Stimulated activated CD8-positive, alpha-beta memory T cell treated with anti-CD3 and anti-CD28 coated beads, Interleukin-15, amount 100 ng/mL, for 1 hour (primary cell): Measurements from ENCODE around the gene ATP13A2.

Source experiments
- DNase-seq: peaks from one replicate; pipeline ENCODE4 v3.0.0-alpha.2; 2020; ENCODE audit warnings: low read depth

The ATP13A2 gene

DNA sequence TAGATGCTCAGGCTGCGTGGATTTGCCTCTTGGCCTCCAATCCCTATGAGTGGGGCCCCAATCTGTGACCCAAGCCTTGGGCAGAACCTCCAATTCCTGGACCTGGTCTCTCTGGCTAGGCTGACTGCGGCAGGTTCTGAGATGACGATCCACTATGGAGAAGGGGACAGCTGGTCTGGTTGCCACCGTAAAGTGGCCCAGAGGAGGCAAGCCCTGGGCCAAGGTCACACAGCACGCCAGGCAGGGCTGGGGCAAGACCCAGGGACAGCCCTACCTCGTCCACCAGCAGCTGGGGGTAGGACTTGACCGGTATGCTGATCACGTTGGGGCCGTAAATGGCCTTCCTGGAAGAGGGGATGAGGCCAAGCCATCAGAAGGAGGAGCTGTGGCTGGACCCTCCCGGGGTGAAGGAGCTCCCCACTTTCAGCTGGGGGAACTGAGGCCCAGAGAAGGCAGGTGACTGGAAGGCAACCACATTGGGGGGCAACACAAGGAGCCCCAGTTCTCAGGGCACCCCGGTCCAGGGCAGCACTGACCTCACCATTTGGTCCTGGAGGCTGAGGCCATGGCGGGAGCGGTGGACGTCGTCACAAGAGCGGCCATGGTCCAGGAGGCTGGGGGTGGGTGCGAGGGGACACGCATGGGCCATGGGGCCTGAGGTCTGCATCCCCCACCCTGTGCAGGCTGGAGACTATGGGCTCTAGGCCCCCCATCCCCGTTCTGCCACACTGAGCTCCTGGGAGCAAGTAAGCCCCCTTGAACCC, 9.8 kb downstream of the ATP13A2 start:
- DNase-seq = no peak

DNA sequence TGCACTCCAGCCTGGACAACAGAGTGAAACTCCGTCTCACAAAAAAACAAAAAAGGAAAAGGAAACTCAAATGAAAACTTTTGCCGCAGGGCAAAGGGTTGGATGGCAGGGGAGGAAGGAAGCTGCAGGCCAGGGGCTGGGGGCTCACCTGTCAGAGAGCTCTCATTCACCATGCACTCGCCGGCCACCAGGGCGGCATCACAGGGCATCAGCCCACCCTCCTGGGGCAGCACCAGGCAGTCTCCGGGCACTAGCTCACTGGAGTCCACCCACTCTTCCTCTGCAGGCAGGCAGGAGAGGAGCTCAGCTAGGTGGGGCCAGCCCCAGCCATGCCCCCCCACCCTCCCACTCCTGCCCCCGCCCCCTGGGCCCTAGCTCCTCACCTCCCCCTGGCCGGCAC, 11.9 kb downstream of the ATP13A2 start:
- DNase-seq = no peak

DNA sequence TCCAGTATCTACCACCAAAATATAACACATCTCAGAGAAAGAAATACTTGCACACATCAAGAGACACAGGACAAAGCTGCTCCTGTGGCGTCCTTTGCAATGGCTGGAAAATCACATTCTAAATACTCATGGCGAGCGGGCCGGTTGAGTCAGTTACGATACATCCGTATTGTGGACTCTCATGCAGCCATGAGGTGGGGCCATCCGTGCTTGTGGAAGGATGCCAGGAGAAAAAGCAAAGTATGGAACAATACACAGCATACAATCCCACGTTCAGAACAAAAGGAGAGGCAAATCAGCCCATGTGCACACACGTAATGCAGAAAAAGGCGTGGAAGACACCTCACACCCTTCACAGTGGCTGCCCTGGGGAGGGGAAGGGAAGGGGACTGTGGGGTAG, 13.1 kb downstream of the ATP13A2 start:
- DNase-seq = no peak

DNA sequence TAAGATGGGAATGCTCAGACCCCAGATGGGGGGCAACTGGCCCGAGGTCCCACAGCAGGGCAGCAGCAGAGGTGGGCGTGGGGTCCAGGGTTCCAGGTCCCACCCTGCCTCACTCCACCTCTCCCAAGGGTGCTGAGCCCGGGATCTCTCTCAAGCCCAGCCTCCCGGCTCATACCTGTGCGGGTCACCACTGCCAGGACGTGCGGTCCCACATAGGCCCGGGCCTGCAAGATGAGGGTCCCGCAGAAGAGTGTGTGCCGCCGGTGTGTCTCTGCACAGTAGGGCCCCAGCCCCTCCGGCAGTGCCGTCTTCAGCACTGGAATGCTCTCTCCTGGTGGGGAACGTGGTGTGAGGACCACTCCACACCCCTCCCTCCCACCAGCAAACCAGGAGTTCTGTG, 14.9 kb downstream of the ATP13A2 start:
- DNase-seq = no peak

DNA sequence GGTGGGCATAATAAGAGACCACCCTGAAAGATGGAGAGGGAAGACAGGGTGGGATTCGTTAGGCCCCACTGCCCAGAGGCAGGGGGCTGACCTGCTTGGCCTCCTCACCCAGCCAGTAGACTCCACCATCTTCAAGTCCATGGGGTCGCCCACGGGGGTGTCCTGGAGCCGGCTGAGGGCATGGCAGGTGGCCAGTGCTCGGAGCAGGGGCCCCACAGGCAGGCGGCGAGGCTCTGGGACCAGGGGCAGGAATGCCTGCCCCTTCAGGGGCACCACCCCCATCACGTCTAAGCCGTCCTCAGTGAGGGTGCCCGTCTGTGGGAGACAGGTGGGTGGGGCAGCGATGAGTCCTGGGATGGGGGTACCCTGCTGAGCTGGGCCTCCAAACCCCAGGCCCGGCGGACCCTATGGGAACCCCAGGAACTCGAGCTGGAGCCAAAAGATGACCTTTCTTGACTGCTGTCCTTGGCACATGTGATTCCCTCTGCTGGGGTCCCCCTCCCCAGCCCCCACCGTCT, 18.1 kb downstream of the ATP13A2 start:
- no peak for DNase-seq

DNA sequence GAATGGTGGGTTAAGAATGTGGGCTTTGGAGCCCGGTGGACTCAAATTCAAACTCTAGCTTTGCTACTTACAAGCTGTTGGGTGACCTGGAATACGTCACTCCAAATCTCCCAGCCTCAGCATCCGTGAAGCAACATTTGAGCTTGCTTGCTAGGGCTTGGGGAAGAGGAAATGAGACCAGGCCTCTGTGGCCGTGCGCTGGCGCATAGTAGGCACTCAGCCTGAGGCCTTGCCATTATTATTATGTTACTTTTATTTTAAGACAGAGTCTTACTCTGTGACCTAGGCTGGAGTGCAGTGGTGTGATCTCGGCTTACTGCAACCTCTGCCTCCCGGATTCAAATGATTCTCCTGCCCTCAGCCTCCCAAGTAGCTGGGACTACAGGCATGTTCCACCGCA, 19.1 kb downstream of the ATP13A2 start:
- DNase-seq = no peak

DNA sequence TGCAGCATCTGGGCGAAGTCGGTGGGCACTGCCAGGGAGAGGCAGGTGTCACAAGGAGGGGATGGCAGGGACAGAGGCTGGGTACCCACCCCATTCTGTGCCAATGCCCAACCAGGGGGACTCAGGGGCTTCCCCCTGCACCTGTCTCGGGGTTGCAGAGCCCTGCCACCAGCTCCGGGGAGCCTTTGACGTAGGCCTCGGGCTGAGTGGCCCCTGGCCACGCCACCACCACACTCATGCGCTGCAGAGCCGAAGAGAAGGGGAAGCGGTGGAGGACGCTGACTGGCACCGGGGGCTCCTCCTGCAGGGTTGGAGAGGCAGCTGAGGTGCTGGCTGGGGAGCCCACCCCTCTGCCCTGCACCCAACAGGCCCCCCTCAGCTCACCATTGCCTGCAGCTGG, 19.6 kb downstream of the ATP13A2 start:
- no peak for DNase-seq

DNA sequence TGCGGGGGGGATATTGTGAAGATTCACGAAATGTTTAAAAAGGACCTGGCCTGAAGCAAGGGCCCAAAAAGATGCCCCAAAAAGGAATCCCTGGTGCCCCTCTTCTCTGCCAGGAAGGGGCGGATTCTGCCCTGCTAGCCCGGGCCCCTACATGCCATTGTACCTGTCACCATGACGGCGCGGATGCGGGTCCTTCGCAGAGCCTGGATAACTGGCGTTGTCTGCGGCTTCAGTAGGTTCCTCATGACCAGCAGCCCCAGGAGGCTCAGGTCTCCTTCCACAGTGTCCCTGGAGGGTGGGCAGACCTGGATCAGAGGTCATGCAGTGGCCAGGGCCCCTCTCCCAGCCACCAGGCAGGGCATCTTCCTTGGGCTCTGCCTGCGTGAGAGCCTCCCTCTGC, 20.2 kb downstream of the ATP13A2 start:
- no peak for DNase-seq

DNA sequence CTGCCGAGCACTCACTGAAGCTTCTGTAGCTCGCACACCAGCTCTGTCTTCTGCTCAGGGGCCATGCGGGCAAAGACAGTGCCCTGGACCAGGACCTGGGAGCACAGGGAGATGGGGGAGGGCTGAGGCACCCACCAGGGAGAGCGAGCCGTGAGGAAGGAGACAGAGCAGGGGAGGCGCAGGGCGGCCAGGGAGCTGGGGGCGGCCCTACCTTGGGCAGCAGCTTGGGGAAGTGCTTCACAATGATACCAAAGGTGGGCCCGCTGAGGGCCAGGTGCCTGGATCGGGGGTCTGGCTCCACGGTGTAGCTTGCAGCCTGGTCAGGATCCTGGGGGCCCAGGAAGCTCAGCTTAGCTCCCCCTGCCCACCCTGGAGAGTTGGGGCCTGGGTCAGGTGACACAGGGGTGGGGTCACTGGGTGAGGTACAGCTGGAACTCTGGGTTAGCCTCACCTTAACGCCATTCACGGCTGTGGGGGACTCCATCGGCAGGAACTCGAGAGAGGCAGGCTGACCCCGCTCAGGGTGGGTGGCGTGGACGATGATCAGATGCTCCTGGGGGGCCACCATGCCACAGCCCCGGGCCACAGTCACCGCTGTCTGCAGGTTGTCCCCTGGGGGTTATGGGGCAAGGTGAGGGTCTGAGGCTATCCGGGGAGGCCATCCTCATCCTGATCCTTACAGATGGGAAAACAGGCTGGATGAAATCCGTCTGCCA, 21.9 kb downstream of the ATP13A2 start:
- no peak for DNase-seq

DNA sequence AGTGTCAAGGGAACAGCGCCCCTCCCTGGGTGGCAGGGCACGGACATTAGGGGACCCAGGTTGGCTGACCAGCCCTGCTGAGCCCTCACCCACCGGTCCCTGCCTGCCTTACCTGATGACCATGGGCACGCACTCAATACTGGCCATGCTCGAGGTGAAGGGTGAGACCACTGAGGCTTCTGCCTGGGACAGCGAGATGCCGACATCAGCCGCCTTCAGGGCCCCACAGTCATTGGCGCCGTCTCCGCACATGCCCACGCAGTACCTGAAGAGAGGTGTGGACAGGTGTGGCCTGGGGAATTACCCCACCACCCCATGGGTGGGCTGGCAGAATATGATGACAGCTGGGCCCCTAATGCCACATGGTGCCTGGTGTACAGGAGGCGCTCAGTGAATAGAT, 23.5 kb downstream of the ATP13A2 start:
- no peak for DNase-seq

DNA sequence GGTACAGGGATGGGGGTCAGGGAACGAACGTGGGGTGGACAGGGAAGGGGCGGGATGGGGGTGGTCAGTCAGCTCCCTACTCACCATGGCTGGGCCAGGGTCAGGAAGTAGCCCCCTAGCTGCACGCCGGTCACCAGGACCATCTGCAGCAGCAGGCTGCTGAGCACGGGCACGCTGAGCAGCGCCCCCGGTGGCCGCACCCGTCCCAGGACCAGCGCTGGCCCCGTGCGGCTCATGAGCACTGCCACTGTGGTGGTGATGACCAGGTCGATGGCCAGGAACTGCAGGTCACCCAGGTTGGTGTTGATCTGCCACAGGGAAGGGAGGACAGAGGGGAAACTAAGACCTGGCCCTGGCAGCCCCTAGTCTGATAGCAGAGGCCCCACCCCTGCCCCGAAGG, 24.8 kb downstream of the ATP13A2 start:
- no peak for DNase-seq

DNA sequence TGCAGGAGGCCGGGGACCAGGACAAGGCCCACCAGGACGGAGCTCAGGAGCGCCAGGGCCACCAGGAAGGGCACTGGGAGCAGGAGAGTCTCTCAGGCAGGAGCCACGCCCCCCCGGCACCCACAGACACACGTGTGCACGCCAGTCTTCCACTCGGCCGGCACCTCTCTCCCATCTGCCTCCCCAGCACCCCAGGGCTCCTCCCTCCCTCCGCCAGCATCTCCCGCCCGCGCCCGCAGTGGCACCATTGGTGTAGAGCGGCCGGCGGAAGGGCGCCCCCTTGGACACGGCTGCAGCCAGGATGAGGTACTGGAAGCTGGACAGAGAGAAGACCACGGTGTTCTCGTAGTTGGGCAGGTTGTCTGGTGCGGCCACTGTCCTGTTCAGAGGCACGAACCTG, 25.2 kb downstream of the ATP13A2 start:
- DNase-seq = no peak

DNA sequence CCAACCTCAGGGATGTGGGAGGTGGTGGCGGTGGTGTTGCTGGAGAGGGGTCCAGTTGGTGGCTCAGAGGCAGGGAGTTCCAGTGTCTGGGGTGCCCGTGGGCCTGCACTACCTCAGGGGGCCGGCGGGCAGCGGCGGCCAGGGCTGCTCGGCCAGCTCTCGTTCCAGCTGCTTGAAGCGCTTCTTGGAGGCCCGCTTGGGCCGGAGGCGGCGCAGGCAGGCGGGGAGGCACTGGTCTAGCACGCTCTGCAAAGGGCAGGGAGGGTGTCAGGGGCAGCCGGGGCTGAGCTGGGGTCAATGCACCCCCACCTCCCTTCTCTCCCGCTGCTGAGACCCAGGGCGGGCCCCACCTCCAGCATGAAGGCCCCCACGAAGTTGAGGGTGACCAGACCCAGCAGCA, 25.6 kb downstream of the ATP13A2 start:
- DNase-seq = no peak

DNA sequence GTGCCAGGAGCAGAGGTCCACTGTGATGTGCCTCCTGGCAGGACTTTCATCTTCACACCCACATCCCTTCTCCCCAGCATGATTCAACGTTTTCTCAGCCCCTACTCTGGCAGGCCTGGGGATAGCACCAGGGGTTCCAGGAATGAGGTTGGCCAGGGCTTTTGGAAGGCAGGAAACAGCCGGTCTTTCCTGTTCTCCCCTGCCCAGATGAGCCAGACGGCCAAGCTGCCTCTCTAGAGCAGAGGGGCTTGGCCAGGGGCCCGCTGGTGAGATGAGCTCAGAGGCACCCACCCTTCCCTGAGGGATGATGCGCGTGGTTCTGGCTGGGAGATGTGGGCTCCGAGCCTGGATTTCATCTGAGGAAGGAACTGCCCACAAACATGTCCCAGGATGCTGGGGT, 27.0 kb downstream of the ATP13A2 start:
- DNase-seq = no peak

DNA sequence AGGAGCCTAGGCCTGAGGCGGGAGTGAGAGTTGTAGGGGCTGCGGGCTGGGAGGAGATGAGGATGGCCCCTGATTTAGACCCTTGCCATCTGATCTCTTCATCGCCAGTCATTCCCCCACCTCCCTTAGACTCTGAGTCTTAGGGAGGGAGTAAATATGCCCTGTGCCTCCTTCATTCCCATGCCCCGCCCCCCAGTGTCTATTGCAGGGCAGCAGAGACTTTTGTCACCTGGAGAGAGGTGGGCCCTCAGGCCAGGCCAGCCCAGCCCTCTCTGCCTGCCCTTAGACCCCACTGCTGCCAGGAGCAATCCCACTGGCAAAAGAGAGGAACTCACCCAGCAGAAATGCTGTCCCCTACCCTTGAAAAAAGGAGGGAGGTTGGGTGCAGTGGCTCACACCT, 28.1 kb downstream of the ATP13A2 start:
- no peak for DNase-seq

DNA sequence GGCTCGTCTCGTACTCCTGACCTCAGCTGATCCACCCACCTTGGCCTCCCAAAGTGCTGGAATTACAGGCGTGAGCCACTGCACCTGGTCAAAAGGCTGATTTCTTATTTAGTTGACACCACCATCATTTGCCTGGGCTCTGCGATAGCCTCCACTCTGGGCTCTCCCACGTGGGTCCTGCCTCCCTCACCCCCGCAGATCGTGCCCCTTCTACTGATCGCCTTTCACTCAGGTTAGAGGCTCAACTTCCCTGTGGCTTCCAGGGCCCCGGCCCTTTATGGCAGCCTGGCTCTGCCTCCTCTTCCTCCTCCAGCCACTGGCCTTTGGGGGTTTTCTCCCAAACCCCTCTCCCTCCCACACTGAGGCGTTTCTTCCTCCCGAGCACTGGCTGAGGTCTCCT, 28.8 kb downstream of the ATP13A2 start:
- DNase-seq = no peak

DNA sequence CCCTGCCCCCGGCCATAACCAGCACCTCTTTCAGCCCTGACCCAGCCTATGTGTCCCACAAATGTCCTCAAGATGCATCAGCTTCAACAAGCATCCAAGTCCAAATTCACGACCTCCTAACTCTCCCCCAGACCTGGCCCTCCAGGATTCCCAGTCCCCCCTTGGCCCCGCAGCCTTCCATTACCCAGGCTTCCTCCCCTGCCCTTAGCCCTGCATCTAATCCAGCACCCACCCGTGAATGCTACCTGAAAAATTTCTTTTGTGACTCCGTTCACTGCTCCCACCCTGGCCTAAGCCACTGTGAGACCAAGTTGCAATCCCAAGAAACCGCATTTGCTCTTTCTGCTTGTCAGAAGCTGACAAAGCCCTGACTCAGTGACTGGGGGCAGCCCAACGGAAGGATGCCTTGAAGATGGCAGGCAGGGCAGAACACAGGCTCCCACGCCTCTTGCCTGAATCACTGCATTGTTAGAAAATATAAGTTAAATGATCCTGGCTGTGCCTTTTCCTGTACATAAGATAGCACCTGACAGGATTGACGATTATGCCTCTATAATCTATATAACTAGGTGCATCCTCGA, 30.4 kb downstream of the ATP13A2 start:
- no peak for DNase-seq

DNA sequence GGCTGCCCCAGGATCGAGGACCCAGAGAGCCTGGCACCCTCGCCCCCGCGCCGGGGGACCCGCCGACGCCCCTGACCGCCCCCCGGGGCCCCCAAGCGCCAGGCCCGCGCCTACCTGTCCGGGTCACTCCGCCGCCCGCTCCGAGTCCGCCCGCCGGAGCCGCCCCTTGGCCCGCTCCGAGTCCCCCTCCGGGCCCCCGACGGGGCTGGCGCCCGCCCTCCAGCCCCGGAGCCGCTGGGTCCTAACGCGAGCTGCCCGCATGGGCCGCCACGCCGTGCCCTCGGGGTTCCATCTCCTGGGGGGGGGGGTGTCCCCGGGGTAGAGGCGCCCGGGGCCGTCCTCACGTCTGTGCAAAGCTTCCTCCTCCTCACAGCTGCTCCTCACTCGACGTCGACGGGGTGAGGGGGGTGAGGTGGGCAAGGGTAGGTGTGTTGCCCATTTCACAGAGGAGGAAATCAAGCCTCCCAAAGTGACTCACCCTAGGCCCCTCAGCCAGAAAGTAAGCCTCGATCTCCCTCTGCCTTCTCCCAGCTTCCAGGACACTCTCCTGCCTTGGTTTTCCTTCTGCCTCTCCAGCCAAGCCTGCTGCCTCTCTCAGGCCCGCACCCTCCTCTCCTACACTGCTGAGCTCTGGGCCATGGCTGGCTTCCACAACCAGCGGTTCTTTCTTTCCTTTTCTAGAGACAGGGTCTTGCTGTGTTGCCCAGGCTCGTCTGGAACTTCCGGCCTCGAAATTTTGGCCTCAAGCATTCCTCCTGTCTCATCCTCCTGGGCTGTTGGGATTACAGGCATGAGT, 31.1 kb downstream of the ATP13A2 start, which contains the start of gene MFAP2:
Gene MFAP2 (minus strand): TSS at position 148 of the 796 bp plus-strand sequence. CDS start 2,347 bp downstream, outside the sequence.
- no peak for DNase-seq

DNA sequence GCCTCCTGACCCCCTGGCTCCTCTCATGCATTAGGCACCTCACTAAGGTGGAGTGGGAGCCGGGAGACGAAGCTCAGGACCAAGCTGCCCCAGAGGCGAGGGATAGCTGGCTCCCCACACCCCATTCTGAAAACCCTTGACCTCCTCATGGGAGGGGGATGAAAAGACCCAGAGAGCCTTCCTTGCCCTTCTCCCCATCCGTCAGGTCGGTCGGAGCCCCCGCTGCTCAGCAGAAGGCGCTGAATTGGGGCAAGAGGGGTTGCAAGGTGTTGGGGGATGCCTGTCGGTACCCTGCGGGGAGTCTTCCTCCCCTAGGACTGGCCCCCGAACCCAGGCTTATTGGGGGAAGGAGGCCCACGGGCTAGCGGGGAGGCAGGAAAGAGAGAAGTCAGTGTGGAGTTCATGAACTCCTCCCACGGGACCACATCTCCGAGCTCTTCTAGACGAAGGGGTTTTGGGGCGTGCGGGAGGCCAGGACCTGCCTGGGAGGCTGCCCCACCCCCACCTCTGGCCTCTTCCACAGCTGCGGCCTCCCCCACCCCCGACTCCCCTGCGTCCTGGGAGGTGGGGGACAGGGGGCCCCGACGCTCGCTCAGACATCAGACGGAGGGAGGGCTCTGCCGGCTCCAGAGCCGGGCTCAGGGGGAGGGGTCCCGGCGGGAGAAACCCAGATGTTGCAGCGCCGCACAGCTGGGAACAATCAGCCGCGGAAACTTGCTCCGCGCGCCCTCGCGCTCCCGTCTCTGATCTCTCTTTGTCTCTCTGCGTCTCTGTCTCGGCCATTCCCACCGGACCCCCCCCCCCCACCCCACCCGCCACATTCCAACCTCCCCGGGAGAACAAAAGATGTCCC, 32.0 kb downstream of the ATP13A2 start:
- no peak for DNase-seq

DNA sequence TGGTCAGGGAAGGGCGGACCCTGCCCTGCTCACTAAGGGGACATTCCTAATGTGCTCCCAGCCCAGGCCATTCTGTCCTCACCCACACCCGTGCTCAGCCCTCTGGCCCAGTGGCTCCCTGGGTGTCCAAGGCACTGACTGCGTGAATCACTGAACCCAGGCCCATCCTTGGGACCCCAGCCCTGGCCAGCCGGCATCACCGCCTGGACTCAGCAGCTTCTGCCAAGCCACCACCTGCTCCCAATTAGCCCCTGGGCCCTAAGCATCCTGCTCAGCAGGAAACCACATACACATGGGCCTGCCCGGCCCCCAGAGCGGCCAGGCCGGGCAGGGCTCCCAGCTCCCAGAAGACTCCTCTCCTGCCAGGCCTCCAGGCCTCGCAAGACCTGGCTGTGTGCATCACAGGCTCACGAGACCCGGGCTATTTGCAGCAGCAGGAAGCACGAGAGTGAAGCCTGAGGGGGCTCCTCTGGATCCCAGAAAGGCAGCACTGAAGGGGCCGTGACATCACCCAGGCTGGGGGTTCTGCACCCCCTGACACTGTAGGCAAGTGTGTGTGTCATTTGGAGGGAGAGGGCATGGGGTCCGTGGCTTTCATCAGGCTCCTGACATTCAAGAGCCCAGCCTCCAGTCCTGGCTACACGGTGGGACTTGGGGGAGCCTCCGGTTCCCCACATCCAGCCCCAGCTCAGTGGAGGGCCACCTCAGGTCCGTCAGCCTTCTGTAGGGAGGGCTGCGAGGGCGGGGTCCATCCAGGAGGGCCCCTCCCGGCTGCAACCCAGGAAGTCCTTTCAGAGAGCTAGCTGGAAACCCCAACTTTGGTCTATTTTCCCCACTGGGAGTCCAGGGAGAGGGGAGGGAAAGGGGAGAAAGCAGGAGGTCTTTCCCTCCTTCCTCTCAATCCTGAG, 32.9 kb downstream of the ATP13A2 start:
- DNase-seq = no peak
